ENCODE results near the gene HEYL. TPM values are rescaled to one million over a fixed set of nuclear protein-coding genes. Genes with fewer than 3 reads are reported as not detected.

The HEYL gene
- total RNA-seq, 2 donors from 2014 or later: 45.6 to 91.2 TPM

DNA sequence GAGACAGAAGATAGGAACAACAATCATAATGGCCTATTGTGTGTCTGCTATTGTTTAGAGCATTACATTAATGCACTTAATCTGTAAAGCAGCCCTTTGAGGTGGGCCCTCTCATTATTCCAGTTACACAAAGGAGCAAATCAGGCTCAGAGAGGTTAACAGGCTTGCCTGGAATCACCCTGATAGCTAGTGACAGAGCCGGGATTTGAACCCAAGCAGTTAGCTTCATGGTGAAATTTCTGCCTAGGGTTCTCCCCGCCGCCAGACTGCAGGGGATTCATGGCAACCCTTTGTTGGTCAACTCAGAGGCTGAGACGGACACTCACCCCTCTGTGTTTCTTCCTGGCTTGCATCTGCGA is 7.1 kb downstream of the HEYL start:
- ATAC-seq (ENCODE audit: insufficient number of reproducible peaks, low FRiP score, low read depth): no peak
- no peaks in the 10 kb centered on the region for H3K9me3 ChIP-seq
- no peaks in the 10 kb centered on the region for H3K27me3 ChIP-seq (replicated peaks; ENCODE audit: insufficient read depth)
- H3K4me1 ChIP-seq (ENCODE audit: control insufficient read depth in 1 of 2, low read depth in 2 of 2): peaks cover 9 to 78% of the 10 kb centered on the region in 2 donors
- H3K36me3 ChIP-seq: peaks cover 43% of the 10 kb centered on the region
- H3K4me3 ChIP-seq: peak overlapping the region; percentile 67
- TF ChIP-seq, protein P1, sequence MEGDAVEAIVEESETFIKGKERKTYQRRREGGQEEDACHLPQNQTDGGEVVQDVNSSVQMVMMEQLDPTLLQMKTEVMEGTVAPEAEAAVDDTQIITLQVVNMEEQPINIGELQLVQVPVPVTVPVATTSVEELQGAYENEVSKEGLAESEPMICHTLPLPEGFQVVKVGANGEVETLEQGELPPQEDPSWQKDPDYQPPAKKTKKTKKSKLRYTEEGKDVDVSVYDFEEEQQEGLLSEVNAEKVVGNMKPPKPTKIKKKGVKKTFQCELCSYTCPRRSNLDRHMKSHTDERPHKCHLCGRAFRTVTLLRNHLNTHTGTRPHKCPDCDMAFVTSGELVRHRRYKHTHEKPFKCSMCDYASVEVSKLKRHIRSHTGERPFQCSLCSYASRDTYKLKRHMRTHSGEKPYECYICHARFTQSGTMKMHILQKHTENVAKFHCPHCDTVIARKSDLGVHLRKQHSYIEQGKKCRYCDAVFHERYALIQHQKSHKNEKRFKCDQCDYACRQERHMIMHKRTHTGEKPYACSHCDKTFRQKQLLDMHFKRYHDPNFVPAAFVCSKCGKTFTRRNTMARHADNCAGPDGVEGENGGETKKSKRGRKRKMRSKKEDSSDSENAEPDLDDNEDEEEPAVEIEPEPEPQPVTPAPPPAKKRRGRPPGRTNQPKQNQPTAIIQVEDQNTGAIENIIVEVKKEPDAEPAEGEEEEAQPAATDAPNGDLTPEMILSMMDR (IDR thresholded peaks at IDR 0.05): no peak
- no peak for DNase-seq (ENCODE audit: low spot score)
- H3K27ac ChIP-seq: peak overlapping the region; percentile 68 to 90

DNA sequence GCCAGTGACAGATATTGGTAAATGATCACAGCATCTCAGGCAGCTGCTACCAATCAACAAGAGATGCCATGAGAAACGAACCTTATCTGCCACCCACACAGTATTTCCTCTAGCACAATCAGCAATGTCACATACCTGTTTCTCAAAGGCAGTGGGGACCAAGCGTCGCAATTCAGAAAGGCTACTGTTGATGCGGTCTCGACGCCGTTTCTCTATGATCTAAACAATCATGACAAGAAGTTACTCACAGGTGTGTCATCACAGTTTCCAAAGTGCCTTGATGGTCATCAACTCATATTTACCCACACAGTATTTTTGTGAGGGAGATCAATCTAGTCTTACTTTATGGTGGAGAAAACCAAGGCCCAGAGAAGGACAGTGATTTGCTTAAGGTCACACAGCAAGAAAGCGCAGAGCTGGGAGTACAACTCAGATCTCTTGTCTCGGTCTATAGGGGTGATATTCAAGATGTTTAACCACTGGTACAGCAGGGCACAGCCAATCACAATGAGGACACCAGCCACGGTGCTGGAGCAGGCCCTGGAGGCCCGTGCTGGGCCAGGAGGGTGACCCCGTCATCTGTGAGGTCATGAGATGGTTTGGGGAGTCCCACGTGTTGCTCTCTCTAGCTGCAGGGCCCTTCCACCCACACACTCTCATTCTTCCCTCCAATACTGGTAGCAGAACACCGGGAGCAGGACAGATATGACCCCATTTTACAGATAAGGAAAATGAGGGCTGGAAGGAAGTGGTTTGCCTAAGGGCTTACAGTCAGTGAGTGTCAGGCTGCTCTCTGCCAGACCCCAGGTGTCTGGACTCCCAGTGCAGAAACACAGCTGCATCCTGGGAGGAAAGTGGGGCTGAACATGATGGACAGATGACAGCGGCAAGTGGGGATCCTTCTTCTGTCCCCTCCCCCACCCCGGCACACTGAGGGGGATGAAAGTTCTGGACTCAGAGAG is 7.8 kb downstream of the HEYL start:
- H3K9me3 ChIP-seq: no peaks in the 10 kb centered on the region
- H3K4me3 ChIP-seq: peak overlapping the region; percentile 67
- peaks cover 43% of the 10 kb centered on the region for H3K36me3 ChIP-seq
- no peak for ATAC-seq (ENCODE audit: insufficient number of reproducible peaks, low FRiP score, low read depth)
- no peak for DNase-seq (ENCODE audit: low spot score)
- no peaks in the 10 kb centered on the region for H3K27me3 ChIP-seq (replicated peaks; ENCODE audit: insufficient read depth)
- H3K27ac ChIP-seq: peak overlapping the region; percentile 68 to 90
- H3K4me1 ChIP-seq (ENCODE audit: control insufficient read depth in 1 of 2, low read depth in 2 of 2): peaks cover 12 to 78% of the 10 kb centered on the region in 2 donors
- TF ChIP-seq, protein P1 (IDR thresholded peaks at IDR 0.05): no peak

DNA sequence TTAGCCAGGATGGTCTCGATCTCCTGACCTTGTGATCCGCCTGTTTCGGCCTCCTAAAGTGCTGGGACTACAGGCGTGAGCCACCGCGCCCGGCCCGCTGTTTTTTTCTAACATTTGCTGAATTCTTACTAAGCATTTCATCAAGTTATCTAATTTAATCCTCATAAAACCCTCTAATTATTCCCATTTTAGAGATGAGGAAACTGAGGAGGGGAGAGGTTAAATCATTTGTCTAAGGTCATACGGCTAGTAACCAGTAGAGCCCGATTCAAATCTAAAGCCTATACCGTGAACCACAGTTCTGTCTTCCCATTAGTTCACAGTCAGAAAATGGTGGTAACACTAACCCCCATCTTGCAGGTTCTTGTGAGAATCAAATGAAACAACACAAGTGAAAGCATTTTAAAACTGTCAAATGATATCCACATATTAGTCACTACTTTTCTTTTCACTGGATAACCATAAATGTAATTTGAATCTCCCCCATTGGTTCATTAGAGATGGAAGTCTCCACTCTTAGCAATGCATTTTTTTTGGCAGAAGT is 10.6 kb downstream of the HEYL start:
- ATAC-seq (ENCODE audit: insufficient number of reproducible peaks, low FRiP score, low read depth): no peak
- no peak for DNase-seq (ENCODE audit: low spot score)

DNA sequence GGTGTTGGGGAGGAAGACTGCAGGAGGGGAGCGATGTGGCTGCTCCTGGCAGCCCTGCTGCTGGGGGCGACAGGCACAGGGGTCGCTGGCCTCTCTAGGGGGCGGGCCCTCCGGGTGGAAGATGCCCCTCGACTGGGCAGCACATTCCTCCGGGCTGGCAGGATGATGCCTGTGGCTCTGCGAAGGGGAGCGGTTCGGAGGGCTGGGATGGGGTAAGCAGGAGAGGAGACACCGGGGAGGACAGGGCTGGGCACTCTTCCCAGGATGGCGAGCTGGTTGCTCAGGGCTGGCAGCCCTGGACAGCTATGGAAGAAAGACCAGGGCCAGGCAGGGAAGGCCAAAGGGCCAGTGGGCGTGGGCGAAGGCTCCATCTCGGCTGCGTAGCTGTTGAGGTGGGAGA is 12.8 kb downstream of the HEYL start:
- H3K4me1 ChIP-seq (ENCODE audit: control insufficient read depth in 1 of 2, low read depth in 2 of 2): peaks cover 38 to 78% of the 10 kb centered on the region in 2 donors
- H3K27ac ChIP-seq: peak overlapping the region; percentile 96 to 98
- ATAC-seq (ENCODE audit: insufficient number of reproducible peaks, low FRiP score, low read depth) (no peak), DNase-seq (ENCODE audit: low spot score) (no peak)
- no peaks in the 10 kb centered on the region for H3K9me3 ChIP-seq
- H3K4me3 ChIP-seq: no peak overlapping the region
- H3K27me3 ChIP-seq (replicated peaks; ENCODE audit: insufficient read depth): no peaks in the 10 kb centered on the region
- TF ChIP-seq, protein P1 (IDR thresholded peaks at IDR 0.05): no peak
- H3K36me3 ChIP-seq: peaks cover 35% of the 10 kb centered on the region

More for the DNA sequence above, 10.6 kb downstream of the HEYL start:
- no peaks in the 10 kb centered on the region for H3K27me3 ChIP-seq (replicated peaks; ENCODE audit: insufficient read depth)
- no peaks in the 10 kb centered on the region for H3K9me3 ChIP-seq
- peaks cover 43% of the 10 kb centered on the region for H3K36me3 ChIP-seq
- TF ChIP-seq, protein P1 (IDR thresholded peaks at IDR 0.05): no peak
- H3K27ac ChIP-seq: peak overlapping the region; percentile 96 to 98
- no peak overlapping the region for H3K4me3 ChIP-seq
- peaks cover 31 to 75% of the 10 kb centered on the region in 2 donors for H3K4me1 ChIP-seq (ENCODE audit: control insufficient read depth in 1 of 2, low read depth in 2 of 2)

Measured in thoracic aorta (tissue), 2 donors.